ENCODE results near the gene EMP2.
"Not testable (repeated sequence)": the region's sequence is repeated elsewhere in the genome, so short reads cannot be mapped to it uniquely, and the experiment has no call there.

EMP2 gene

GRCh38 chr16:10622036-10622921 is 41.9 kb upstream of the EMP2 start:
- TF ChIP-seq CTCF (IDR thresholded peaks at IDR 0.05; ENCODE audit: control insufficient read depth, insufficient read depth, low read depth, low read length, missing control alignments): no peak
- DNase-seq (ENCODE audit: low read depth): no peak
- H3K4me3 ChIP-seq (ENCODE audit: control insufficient read depth, low read depth, low read length): no peak overlapping the region

GRCh38 chr16:10621216-10621949 is 41.0 kb upstream of the EMP2 start:
- not testable (repeated sequence) for DNase-seq (ENCODE audit: low read depth); H3K4me3 ChIP-seq (ENCODE audit: control insufficient read depth, low read depth, low read length)

GRCh38 chr16:10620120-10620519 is 39.7 kb upstream of the EMP2 start:
- no peak for DNase-seq (ENCODE audit: low read depth)
- no peak for TF ChIP-seq CTCF (IDR thresholded peaks at IDR 0.05; ENCODE audit: control insufficient read depth, insufficient read depth, low read depth, low read length, missing control alignments)
- no peak overlapping the region for H3K4me3 ChIP-seq (ENCODE audit: control insufficient read depth, low read depth, low read length)

GRCh38 chr16:10619271-10619849 is 39.0 kb upstream of the EMP2 start:
- H3K4me3 ChIP-seq (ENCODE audit: control insufficient read depth, low read depth, low read length): no peak overlapping the region
- DNase-seq (ENCODE audit: low read depth): no peak
- TF ChIP-seq CTCF (IDR thresholded peaks at IDR 0.05; ENCODE audit: control insufficient read depth, insufficient read depth, low read depth, low read length, missing control alignments): no peak

GRCh38 chr16:10618710-10619209 is 38.4 kb upstream of the EMP2 start:
- TF ChIP-seq CTCF (IDR thresholded peaks at IDR 0.05; ENCODE audit: control insufficient read depth, insufficient read depth, low read depth, low read length, missing control alignments): no peak
- no peak overlapping the region for H3K4me3 ChIP-seq (ENCODE audit: control insufficient read depth, low read depth, low read length)
- no peak for DNase-seq (ENCODE audit: low read depth)

GRCh38 chr16:10617662-10618420 is 37.4 kb upstream of the EMP2 start:
- H3K4me3 ChIP-seq (ENCODE audit: control insufficient read depth, low read depth, low read length): no peak overlapping the region
- DNase-seq (ENCODE audit: low read depth): no peak
- no peak for TF ChIP-seq CTCF (IDR thresholded peaks at IDR 0.05; ENCODE audit: control insufficient read depth, insufficient read depth, low read depth, low read length, missing control alignments)
